ENCODE data around the gene CRYGN. TPM values are rescaled to one million over a fixed set of nuclear protein-coding genes. Genes with fewer than 3 reads are reported as not detected.
A peak's percentile ranks its signal among the peaks of the same experiment; 100 is the strongest.

Gene CRYGN
- total and polyA plus RNA-seq, 2 experiments from 2014 or later, result 0.59 to 1.5 TPM

GRCh38 chr7:151462306-151462779 lies 22.4 kb upstream of the CRYGN start:
- peak overlapping the region; percentile 51 for H3K27ac ChIP-seq (ENCODE audit: low read depth)
- H3K36me3 ChIP-seq (ENCODE audit: insufficient read depth), result peaks cover 36% of the 10 kb centered on the region
- ATAC-seq (peak; percentile 17), DNase-seq (ENCODE audit: low spot score) (peak; percentile 66)
- H4K20me1 ChIP-seq (replicated peaks; ENCODE audit: insufficient read depth), result no peaks in the 10 kb centered on the region
- H2AFZ ChIP-seq, result no peak overlapping the region
- no peaks in the 10 kb centered on the region for H3K27me3 ChIP-seq (ENCODE audit: insufficient read depth)
- H3K4me3 ChIP-seq, result no peak overlapping the region
- peaks cover 60% of the 10 kb centered on the region for H3K9me3 Mint-ChIP-seq
- peaks cover 35% of the 10 kb centered on the region for H3K4me1 Mint-ChIP-seq
- H3K4me2 ChIP-seq, result no peak overlapping the region
- H3K9me2 ChIP-seq (ENCODE audit: insufficient read depth), result no peaks in the 10 kb centered on the region
- peaks cover 32% of the 10 kb centered on the region for H3K4me1 ChIP-seq (ENCODE audit: insufficient read depth)
- TF ChIP-seq, protein P1, sequence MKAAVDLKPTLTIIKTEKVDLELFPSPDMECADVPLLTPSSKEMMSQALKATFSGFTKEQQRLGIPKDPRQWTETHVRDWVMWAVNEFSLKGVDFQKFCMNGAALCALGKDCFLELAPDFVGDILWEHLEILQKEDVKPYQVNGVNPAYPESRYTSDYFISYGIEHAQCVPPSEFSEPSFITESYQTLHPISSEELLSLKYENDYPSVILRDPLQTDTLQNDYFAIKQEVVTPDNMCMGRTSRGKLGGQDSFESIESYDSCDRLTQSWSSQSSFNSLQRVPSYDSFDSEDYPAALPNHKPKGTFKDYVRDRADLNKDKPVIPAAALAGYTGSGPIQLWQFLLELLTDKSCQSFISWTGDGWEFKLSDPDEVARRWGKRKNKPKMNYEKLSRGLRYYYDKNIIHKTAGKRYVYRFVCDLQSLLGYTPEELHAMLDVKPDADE (IDR thresholded peaks at IDR 0.05), result no peak
- TF ChIP-seq, protein P2, sequence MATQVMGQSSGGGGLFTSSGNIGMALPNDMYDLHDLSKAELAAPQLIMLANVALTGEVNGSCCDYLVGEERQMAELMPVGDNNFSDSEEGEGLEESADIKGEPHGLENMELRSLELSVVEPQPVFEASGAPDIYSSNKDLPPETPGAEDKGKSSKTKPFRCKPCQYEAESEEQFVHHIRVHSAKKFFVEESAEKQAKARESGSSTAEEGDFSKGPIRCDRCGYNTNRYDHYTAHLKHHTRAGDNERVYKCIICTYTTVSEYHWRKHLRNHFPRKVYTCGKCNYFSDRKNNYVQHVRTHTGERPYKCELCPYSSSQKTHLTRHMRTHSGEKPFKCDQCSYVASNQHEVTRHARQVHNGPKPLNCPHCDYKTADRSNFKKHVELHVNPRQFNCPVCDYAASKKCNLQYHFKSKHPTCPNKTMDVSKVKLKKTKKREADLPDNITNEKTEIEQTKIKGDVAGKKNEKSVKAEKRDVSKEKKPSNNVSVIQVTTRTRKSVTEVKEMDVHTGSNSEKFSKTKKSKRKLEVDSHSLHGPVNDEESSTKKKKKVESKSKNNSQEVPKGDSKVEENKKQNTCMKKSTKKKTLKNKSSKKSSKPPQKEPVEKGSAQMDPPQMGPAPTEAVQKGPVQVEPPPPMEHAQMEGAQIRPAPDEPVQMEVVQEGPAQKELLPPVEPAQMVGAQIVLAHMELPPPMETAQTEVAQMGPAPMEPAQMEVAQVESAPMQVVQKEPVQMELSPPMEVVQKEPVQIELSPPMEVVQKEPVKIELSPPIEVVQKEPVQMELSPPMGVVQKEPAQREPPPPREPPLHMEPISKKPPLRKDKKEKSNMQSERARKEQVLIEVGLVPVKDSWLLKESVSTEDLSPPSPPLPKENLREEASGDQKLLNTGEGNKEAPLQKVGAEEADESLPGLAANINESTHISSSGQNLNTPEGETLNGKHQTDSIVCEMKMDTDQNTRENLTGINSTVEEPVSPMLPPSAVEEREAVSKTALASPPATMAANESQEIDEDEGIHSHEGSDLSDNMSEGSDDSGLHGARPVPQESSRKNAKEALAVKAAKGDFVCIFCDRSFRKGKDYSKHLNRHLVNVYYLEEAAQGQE (IDR thresholded peaks at IDR 0.05; ENCODE audit: unreplicated experiment), result no peak
- TF ChIP-seq EZH2phosphoT487 (IDR thresholded peaks at IDR 0.05; ENCODE audit: unreplicated experiment) (no peak), ZNF462 (CRISPR knock-in tag; IDR thresholded peaks at IDR 0.05) (no peak)
- peaks cover 8% of the 10 kb centered on the region for H3K27me3 Mint-ChIP-seq (ENCODE audit: insufficient read depth, low read depth, poor library complexity)
- no peak overlapping the region for H3K27ac Mint-ChIP-seq
- no peaks in the 10 kb centered on the region for H3K79me2 ChIP-seq (replicated peaks; ENCODE audit: insufficient read depth)
- peaks cover 75% of the 10 kb centered on the region for H3K36me3 Mint-ChIP-seq (ENCODE audit: low read depth)
- H3F3A ChIP-seq (replicated peaks; ENCODE audit: low read depth), result peaks cover 24% of the 10 kb centered on the region
- no peak overlapping the region for H3K4me3 Mint-ChIP-seq

Data from GM23338 (cell line).